Upper lobe of left lung (tissue), 6 donors: Measurements from ENCODE around the gene RAP2C. TPM values are rescaled to one million over a fixed set of nuclear protein-coding genes. Genes with fewer than 3 reads are reported as not detected.

Experiments
- ATAC-seq, 2 donors: fragments of 200-7000 bp; cut with Tn5 transposase; one replicate each; pipeline ENCODE4 v1.9.1; 2022; ENCODE audit warnings: mild to moderate bottlenecking in 2 of 2, moderate library complexity in 2 of 2; ENCODE audit not compliant: low FRiP score in 2 of 2
- DNase-seq, 2 donors: peaks; one replicate each; pipeline ENCODE4 v3.0.0-alpha.2; 2019 to 2020
- H3K27ac ChIP-seq, 4 donors: fragments of 200-600 bp; sonication (generic); one replicate each; pipeline ENCODE4 v1.5.1; 2016 to 2019
- H3K27me3 ChIP-seq, 4 donors: fragments of 200-600 bp; sonication (generic); one replicate each; pipeline ENCODE4 v1.5.1; 2017 to 2019
- H3K36me3 ChIP-seq, 4 donors: fragments of 200-600 bp; sonication (generic); one replicate each; pipeline ENCODE4 v1.5.1; 2016 to 2019
- H3K4me1 ChIP-seq, 4 donors: fragments of 200-600 bp; sonication (generic); one replicate each; pipeline ENCODE4 v1.5.1; 2018 to 2019
- H3K4me3 ChIP-seq, 4 donors: fragments of 200-600 bp; sonication (generic); one replicate each; pipeline ENCODE4 v1.5.1; 2017 to 2019; ENCODE audit warnings: mild to moderate bottlenecking in 2 of 4, moderate library complexity in 1 of 4
- H3K9me3 ChIP-seq, 4 donors: fragments of 200-600 bp; sonication (generic); one replicate each; pipeline ENCODE4 v1.5.1; 2018 to 2019
- EP300 ChIP-seq, 4 donors: sonication (generic); formaldehyde crosslinking; IDR thresholded peaks; one replicate each; pipeline ENCODE4 v1.5.1; 2017; ENCODE audit warnings: antibody characterized with exemption in 4 of 4, control low read depth in 2 of 4
- POLR2A ChIP-seq, 4 donors: fragments of 450-650 bp; IDR thresholded peaks; one replicate each; pipeline ENCODE4 v1.5.1; 2016 to 2017; ENCODE audit warnings: antibody characterized with exemption in 4 of 4, mild to moderate bottlenecking in 2 of 4
- POLR2AphosphoS5 ChIP-seq, 2 donors: sonication (generic); formaldehyde crosslinking; IDR thresholded peaks; one replicate each; pipeline ENCODE4 v1.5.1; 2017; ENCODE audit warnings: antibody characterized with exemption in 2 of 2
- WGBS, 2 donors: methylation state at CpG; one replicate each; pipeline ENCODE4 v1.1.5; 2017 to 2018; 5-methylcytosine and 5-hydroxymethylcytosine counted together
- total RNA-seq, 6 donors: library from RNA; depleted of rRNA in 4 of 6; stranded (reverse); fragments of >200 nt in 4 of 6; gene quantifications; one replicate each; pipeline versions ENCODE4 v1.1.0 to v1.2.1, GENCODE V29; 2016 to 2021
- TF ChIP-seq, protein P1 (sequence below), 6 experiments: fragments of 450-650 bp in 4 of 6; fragments of 200-600 bp in 2 of 6; sonication (generic) in 2 of 6; IDR thresholded peaks; one replicate each; pipeline ENCODE4 v1.5.1; 2016 to 2019; ENCODE audit warnings: antibody characterized with exemption in 6 of 6
- donor health status: DM: no; HTN: no; CAD: no; lungs with moderate emphysema.
- donor health status: DM: no; HTN: yes; CAD: no; lungs with severe emphysema.

Gene RAP2C
- total RNA-seq, 6 donors from 2014 or later: 13.5 to 27.2 (median 22.0) TPM

DNA sequence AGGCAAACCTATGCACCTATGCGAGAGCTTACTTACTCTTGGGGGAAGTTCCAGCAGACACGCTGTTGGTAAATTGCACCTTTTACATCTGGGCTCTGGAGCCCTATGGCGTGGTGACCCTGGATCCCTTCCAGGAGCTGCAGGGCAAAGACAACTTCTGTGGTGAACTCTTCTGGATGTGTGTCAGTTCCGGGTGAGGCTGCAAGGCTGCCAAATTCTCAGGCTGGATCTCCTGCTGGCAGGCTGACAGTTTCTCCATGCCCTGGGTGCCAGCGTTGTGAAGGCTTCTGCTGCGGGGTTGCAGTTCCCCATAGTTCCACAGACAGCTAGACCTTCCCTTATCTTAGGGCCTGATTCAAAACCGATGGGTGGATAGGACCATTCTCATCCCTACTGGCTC lies 37.9 kb downstream of the RAP2C start:
- 77 to 83% methylated on average over 3 to 7 of the region's 7 CpGs for WGBS, 2 donors
- Histone ChIP-seq H3K36me3 (no peaks in the 10 kb centered on the region), H3K27ac (no peak overlapping the region), H3K9me3 (no peaks in the 10 kb centered on the region), H3K27me3 (no peaks in the 10 kb centered on the region), H3K4me1 (no peaks in the 10 kb centered on the region), H3K4me3 (no peak overlapping the region)
- ATAC-seq (no peak), DNase-seq (no peak)
- TF ChIP-seq, protein P1, sequence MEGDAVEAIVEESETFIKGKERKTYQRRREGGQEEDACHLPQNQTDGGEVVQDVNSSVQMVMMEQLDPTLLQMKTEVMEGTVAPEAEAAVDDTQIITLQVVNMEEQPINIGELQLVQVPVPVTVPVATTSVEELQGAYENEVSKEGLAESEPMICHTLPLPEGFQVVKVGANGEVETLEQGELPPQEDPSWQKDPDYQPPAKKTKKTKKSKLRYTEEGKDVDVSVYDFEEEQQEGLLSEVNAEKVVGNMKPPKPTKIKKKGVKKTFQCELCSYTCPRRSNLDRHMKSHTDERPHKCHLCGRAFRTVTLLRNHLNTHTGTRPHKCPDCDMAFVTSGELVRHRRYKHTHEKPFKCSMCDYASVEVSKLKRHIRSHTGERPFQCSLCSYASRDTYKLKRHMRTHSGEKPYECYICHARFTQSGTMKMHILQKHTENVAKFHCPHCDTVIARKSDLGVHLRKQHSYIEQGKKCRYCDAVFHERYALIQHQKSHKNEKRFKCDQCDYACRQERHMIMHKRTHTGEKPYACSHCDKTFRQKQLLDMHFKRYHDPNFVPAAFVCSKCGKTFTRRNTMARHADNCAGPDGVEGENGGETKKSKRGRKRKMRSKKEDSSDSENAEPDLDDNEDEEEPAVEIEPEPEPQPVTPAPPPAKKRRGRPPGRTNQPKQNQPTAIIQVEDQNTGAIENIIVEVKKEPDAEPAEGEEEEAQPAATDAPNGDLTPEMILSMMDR (IDR thresholded peaks at IDR 0.05): no peak
- no peak for TF ChIP-seq POLR2AphosphoS5 (IDR thresholded peaks at IDR 0.05)

DNA sequence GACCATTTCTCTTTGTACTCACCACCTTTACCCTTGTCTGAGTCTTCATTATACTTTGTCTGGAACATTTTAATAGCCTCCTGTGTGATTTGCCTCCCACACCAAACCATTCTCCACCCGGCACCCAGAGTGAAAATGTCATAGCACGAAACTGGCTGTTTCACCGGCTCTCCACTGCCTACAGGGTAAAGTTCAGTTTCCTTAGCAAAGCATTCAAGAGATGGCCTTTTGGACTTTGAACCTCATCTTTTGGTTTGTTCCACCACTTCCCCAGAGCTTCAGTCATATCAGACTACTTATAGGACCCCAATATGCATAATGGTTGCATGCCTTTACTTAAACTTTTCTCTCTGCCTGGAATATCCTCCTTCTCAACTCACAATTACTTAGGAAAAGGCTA lies 38.3 kb downstream of the RAP2C start:
- no peaks in the 10 kb centered on the region for H3K9me3 ChIP-seq
- H3K27me3 ChIP-seq: no peaks in the 10 kb centered on the region
- no peak overlapping the region for H3K4me3 ChIP-seq
- H3K36me3 ChIP-seq: no peaks in the 10 kb centered on the region
- WGBS, 2 donors: 90 to 98% methylated on average over 3 of the region's 3 CpGs
- DNase-seq (no peak), ATAC-seq (no peak)
- no peak for TF ChIP-seq POLR2AphosphoS5 (IDR thresholded peaks at IDR 0.05)
- TF ChIP-seq, protein P1 (IDR thresholded peaks at IDR 0.05): no peak
- no peak for TF ChIP-seq EP300 (IDR thresholded peaks at IDR 0.05)
- TF ChIP-seq POLR2A (IDR thresholded peaks at IDR 0.05): no peak
- H3K27ac ChIP-seq: no peak overlapping the region
- H3K4me1 ChIP-seq: no peaks in the 10 kb centered on the region

DNA sequence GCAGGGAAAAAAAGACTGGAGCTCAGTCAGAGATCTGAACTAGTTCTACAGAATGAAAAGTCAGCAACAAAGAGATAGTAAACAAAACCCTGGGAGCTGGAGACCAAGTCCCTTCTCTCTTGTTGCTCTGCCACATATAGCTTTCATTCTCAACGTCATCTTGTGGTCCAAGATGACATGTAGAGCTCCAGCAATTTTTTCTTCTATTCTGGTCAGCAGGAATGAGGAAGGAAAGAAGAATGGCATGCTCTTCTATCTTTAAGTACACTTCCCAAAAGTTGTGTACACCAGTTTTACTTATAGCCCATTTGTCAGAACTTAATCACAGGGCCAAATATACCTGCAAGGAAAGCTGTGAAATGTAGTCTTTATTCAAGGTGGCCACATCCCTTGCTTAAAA lies 45.6 kb downstream of the RAP2C start:
- H3K36me3 ChIP-seq: no peaks in the 10 kb centered on the region
- no peak overlapping the region for H3K4me3 ChIP-seq
- no peaks in the 10 kb centered on the region for H3K9me3 ChIP-seq
- 25 to 44% methylated on average over 1 of the region's 1 CpG for WGBS, 2 donors
- no peaks in the 10 kb centered on the region for H3K4me1 ChIP-seq
- DNase-seq (no peak), ATAC-seq (no peak)
- TF ChIP-seq POLR2AphosphoS5 (IDR thresholded peaks at IDR 0.05) (no peak), EP300 (IDR thresholded peaks at IDR 0.05) (no peak), POLR2A (IDR thresholded peaks at IDR 0.05) (no peak)
- TF ChIP-seq, protein P1 (IDR thresholded peaks at IDR 0.05): no peak
- no peaks in the 10 kb centered on the region for H3K27me3 ChIP-seq
- H3K27ac ChIP-seq: no peak overlapping the region

DNA sequence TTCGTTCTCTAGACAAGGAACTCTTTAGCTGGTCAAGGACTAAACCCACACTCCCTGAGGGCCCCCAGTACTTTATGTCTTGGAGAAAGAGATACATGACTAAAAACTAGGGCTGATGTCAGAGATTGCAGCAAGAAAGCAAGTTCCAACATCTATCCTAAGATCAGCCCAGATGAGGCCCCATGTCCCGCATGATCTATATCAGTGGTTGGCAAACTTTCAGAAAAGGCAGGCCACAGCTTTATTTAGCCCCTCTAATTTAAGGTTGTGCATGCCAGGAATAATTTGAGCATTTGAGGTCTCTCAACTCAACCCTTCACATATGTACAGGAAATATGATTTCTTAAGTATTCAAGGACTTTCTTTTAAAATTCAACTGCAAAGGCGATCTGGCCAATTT lies 47.4 kb downstream of the RAP2C start:
- DNase-seq: no peak
- Histone ChIP-seq H3K36me3 (no peaks in the 10 kb centered on the region), H3K27me3 (no peaks in the 10 kb centered on the region), H3K4me1 (no peaks in the 10 kb centered on the region), H3K9me3 (no peaks in the 10 kb centered on the region), H3K4me3 (no peak overlapping the region), H3K27ac (no peak overlapping the region)
- TF ChIP-seq, protein P1 (IDR thresholded peaks at IDR 0.05): no peak
- TF ChIP-seq EP300 (IDR thresholded peaks at IDR 0.05) (no peak), POLR2A (IDR thresholded peaks at IDR 0.05) (no peak), POLR2AphosphoS5 (IDR thresholded peaks at IDR 0.05) (no peak)
- no peak for ATAC-seq
- WGBS, 2 donors: 64 to 81% methylated on average over 2 to 3 of the region's 3 CpGs

DNA sequence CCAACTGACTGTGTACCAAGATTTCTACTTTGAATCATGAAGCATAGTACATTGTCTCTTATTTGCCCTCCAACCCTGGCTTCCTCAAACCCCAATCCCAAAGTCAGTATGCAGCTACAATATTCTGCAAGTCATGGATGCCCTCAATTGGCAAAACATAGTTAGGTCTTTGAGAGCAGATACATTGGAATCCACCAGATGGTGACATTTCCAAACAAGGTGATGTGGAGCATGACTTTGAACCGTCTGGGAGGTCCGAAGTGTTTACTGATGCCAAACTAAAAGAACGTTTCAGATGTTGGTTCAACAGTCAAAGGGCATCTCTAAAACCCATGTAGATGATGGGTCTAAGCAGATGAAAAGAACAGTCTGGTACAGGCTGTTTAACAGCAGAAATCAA lies 47.8 kb downstream of the RAP2C start:
- DNase-seq: no peak
- TF ChIP-seq POLR2AphosphoS5 (IDR thresholded peaks at IDR 0.05): no peak
- TF ChIP-seq POLR2A (IDR thresholded peaks at IDR 0.05): no peak
- Histone ChIP-seq H3K4me3 (no peak overlapping the region), H3K9me3 (no peaks in the 10 kb centered on the region), H3K36me3 (no peaks in the 10 kb centered on the region), H3K4me1 (no peaks in the 10 kb centered on the region), H3K27ac (no peak overlapping the region), H3K27me3 (no peaks in the 10 kb centered on the region)
- 54% methylated on average over 3 of the region's 3 CpGs; no CpG with 5 or more reads in 1 of the 2 donors for WGBS, 2 donors
- no peak for ATAC-seq
